GM10266 (cell line): ENCODE data around the gene TRIM44.

Experiments used
- DNase-seq: peaks from one replicate; pipeline ENCODE4 v3.0.0; 2012; ENCODE audit errors: extremely low spot score
- CTCF ChIP-seq: IDR thresholded peaks from 2 replicates; pipeline ENCODE4 v1.5.1; 2012; ENCODE audit warnings: mild to moderate bottlenecking, low read depth; ENCODE audit not compliant: control insufficient read depth, insufficient read depth; ENCODE audit errors: missing control alignments

Gene TRIM44

GRCh38 chr11:35723913-35724312 is 61.3 kb downstream of the TRIM44 start:
- DNase-seq: no peak
- no peak for TF ChIP-seq CTCF

- TF ChIP-seq CTCF: no peak
- no peak for DNase-seq
Observed at GRCh38 chr11:35725885-35726284, 63.3 kb downstream of the TRIM44 start.

GRCh38 chr11:35727140-35727539 is 64.6 kb downstream of the TRIM44 start:
- DNase-seq: no peak
- TF ChIP-seq CTCF: no peak

- DNase-seq: no peak
- TF ChIP-seq CTCF: no peak
Observed at GRCh38 chr11:35730254-35730653, 67.7 kb downstream of the TRIM44 start.

- no peak for TF ChIP-seq CTCF
- DNase-seq: no peak
Observed at GRCh38 chr11:35734669-35735410, 72.3 kb downstream of the TRIM44 start.

- DNase-seq: no peak
- no peak for TF ChIP-seq CTCF
Observed at GRCh38 chr11:35735411-35735810, 72.8 kb downstream of the TRIM44 start.

- DNase-seq: no peak
- no peak for TF ChIP-seq CTCF
Observed at GRCh38 chr11:35735903-35736302, 73.3 kb downstream of the TRIM44 start.
